Prostate gland (tissue), 2 donors: ENCODE results near the gene TBC1D2.

ENCODE experiments used
- CTCF ChIP-seq, 4 experiments: fragments of 200-600 bp in 2 of 4; fragments of 450-650 bp in 2 of 4; sonication (generic) in 2 of 4; IDR thresholded peaks; 1 replicate in 3 of 4; 2 replicates in 1 of 4; pipeline ENCODE4 v1.5.1; 2016 to 2019; ENCODE audit warnings: antibody characterized with exemption in 4 of 4, mild to moderate bottlenecking in 2 of 4, moderate library complexity in 2 of 4
- POLR2AphosphoS5 ChIP-seq: sonication (generic); formaldehyde crosslinking; IDR thresholded peaks from one replicate; pipeline ENCODE4 v1.6.1; 2017; ENCODE audit warnings: antibody characterized with exemption

GRCh38 chr9:98219364-98219716, 36.1 kb downstream of the TBC1D2 start:
- TF ChIP-seq CTCF (IDR thresholded peaks at IDR 0.05): no peak
- TF ChIP-seq POLR2AphosphoS5: no peak
